Tibial nerve (tissue), 4 donors: Measurements from ENCODE around the gene HTT. TPM values are rescaled to one million over a fixed set of nuclear protein-coding genes. Genes with fewer than 3 reads are reported as not detected.

ENCODE experiments used
- DNase-seq, 2 donors: peaks; one replicate each; pipeline ENCODE4 v3.0.0-alpha.2; 2019; ENCODE audit warnings: low spot score in 2 of 2
- H3K27ac ChIP-seq, 4 donors: fragments of 200-600 bp; sonication (generic) in 3 of 4; one replicate each; pipeline ENCODE4 v1.5.1; 2017 to 2019; ENCODE audit warnings: mild to moderate bottlenecking in 1 of 4
- H3K27me3 ChIP-seq, 2 donors: fragments of 200-600 bp; sonication (generic) in 1 of 2; one replicate each; pipeline versions ENCODE4 v1.5.1 to v1.6.0; 2017 to 2019
- H3K36me3 ChIP-seq, 3 donors: fragments of 200-600 bp; sonication (generic); one replicate each; pipeline ENCODE4 v1.5.1; 2018 to 2019
- H3K4me1 ChIP-seq, 4 donors: fragments of 200-600 bp; sonication (generic) in 3 of 4; one replicate each; pipeline ENCODE4 v1.5.1; 2017 to 2019
- H3K4me3 ChIP-seq, 4 donors: fragments of 200-600 bp; sonication (generic) in 3 of 4; one replicate each; pipeline ENCODE4 v1.5.1; 2017 to 2019; ENCODE audit warnings: mild to moderate bottlenecking in 1 of 4, moderate library complexity in 1 of 4
- H3K9me3 ChIP-seq, 4 donors: fragments of 200-600 bp; sonication (generic) in 3 of 4; one replicate each; pipeline ENCODE4 v1.5.1; 2017 to 2019
- CTCF ChIP-seq, 5 experiments: fragments of 200-600 bp in 3 of 5; fragments of 450-650 bp in 2 of 5; sonication (generic) in 3 of 5; IDR thresholded peaks; one replicate each; pipeline ENCODE4 v1.5.1; 2016 to 2019; ENCODE audit warnings: antibody characterized with exemption in 5 of 5, mild to moderate bottlenecking in 3 of 5, moderate library complexity in 2 of 5
- EP300 ChIP-seq, 2 donors: sonication (generic); formaldehyde crosslinking; IDR thresholded peaks; one replicate each; pipeline ENCODE4 v1.6.1; 2017; ENCODE audit warnings: antibody characterized with exemption in 2 of 2, mild to moderate bottlenecking in 1 of 2
- POLR2A ChIP-seq, 2 donors: fragments of 450-650 bp; IDR thresholded peaks; one replicate each; pipeline ENCODE4 v1.6.1; 2017; ENCODE audit warnings: antibody characterized with exemption in 2 of 2, mild to moderate bottlenecking in 2 of 2, moderate library complexity in 2 of 2
- WGBS, 2 donors: methylation state at CpG; one replicate each; pipeline ENCODE4 v1.1.5; 2018; 5-methylcytosine and 5-hydroxymethylcytosine counted together
- total RNA-seq, 4 donors: library from RNA; depleted of rRNA; stranded (reverse); fragments of >200 nt; gene quantifications; one replicate each; pipeline ENCODE4 v1.1.0, GENCODE V29; 2016

Gene HTT
- total RNA-seq, 4 donors from 2014 or later: 62.2 to 93.6 (median 81.2) TPM

GRCh38 chr4:3255611-3256186, 181.2 kb downstream of the HTT start:
- TF ChIP-seq EP300 (IDR thresholded peaks at IDR 0.05): no peak
- TF ChIP-seq POLR2A (IDR thresholded peaks at IDR 0.05): no peak
- TF ChIP-seq CTCF (IDR thresholded peaks at IDR 0.05): no peak
- Histone ChIP-seq H3K4me1 (no peaks in the 10 kb centered on the region), H3K9me3 (no peaks in the 10 kb centered on the region), H3K36me3 (peaks cover 0 to 52% (median 0%) of the 10 kb centered on the region in 3 donors), H3K27me3 (no peaks in the 10 kb centered on the region), H3K4me3 (no peak overlapping the region), H3K27ac (no peak overlapping the region)
- DNase-seq: peak in 1 of 2 donors; percentile 4
- 95 to 97% methylated on average over 21 to 34 of the region's 36 CpGs for WGBS, 2 donors

DNA sequence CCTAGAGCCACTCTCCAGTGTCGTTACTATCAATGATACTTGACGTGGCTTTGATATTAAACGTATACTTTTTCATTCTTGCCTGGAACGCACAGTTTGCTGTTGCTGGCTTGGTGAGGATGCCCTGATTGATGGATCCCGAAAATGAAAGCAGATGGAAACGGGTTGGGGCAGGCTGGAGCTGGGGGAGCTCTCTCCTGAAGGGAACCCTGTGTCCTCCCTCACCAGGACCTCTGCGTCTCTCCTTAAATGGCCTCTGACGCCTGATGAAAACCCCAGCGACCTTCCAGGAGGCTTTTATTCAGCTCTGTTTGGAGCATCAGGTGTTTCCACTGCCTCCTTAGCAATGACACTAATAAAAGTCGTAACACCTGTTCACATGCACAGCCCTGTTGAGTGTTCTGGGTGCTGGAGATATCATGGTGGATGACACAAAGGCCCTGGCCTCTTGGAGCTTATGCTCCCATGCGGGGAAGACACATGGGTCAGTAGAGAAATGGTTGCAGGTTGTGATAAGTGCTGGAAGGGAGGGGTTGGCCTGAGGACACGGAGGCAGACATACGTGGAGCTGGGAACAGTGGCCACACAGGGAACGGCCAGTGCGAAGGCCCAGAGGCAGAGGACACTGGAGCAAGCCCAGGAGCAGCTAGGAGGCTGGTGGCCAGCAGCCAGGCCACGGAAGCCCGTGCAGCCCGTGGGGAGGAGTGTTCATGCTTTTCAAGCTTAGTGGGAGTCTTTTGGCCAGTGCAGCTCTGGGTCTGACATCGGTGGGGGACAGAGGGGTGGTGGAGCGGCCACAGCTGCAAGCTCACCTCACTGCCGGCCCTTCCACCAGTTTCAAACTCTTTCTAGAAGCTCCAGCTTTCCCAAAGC, 182.0 kb downstream of the HTT start:
- Histone ChIP-seq H3K4me1 (no peaks in the 10 kb centered on the region), H3K27ac (no peak overlapping the region), H3K27me3 (no peaks in the 10 kb centered on the region), H3K36me3 (peaks cover 0 to 47% (median 0%) of the 10 kb centered on the region in 3 donors), H3K4me3 (no peak overlapping the region), H3K9me3 (no peaks in the 10 kb centered on the region)
- DNase-seq: peak in 1 of 2 donors; percentile 5
- 87% methylated on average over 21 of the region's 21 CpGs for WGBS, 2 donors
- TF ChIP-seq EP300 (IDR thresholded peaks at IDR 0.05) (no peak), CTCF (IDR thresholded peaks at IDR 0.05) (no peak), POLR2A (IDR thresholded peaks at IDR 0.05) (no peak)

GRCh38 chr4:3257103-3257555, 182.6 kb downstream of the HTT start:
- H3K36me3 ChIP-seq: peaks cover 0 to 47% (median 0%) of the 10 kb centered on the region in 3 donors
- H3K27me3 ChIP-seq: no peaks in the 10 kb centered on the region
- no peaks in the 10 kb centered on the region for H3K9me3 ChIP-seq
- H3K4me3 ChIP-seq: no peak overlapping the region
- WGBS, 2 donors: 89 to 96% methylated on average over 9 of the region's 9 CpGs
- no peak for TF ChIP-seq CTCF (IDR thresholded peaks at IDR 0.05)
- TF ChIP-seq EP300 (IDR thresholded peaks at IDR 0.05): no peak
- no peak for TF ChIP-seq POLR2A (IDR thresholded peaks at IDR 0.05)
- no peak overlapping the region for H3K27ac ChIP-seq
- DNase-seq: peak in 1 of 2 donors; percentile 3
- no peaks in the 10 kb centered on the region for H3K4me1 ChIP-seq

DNA sequence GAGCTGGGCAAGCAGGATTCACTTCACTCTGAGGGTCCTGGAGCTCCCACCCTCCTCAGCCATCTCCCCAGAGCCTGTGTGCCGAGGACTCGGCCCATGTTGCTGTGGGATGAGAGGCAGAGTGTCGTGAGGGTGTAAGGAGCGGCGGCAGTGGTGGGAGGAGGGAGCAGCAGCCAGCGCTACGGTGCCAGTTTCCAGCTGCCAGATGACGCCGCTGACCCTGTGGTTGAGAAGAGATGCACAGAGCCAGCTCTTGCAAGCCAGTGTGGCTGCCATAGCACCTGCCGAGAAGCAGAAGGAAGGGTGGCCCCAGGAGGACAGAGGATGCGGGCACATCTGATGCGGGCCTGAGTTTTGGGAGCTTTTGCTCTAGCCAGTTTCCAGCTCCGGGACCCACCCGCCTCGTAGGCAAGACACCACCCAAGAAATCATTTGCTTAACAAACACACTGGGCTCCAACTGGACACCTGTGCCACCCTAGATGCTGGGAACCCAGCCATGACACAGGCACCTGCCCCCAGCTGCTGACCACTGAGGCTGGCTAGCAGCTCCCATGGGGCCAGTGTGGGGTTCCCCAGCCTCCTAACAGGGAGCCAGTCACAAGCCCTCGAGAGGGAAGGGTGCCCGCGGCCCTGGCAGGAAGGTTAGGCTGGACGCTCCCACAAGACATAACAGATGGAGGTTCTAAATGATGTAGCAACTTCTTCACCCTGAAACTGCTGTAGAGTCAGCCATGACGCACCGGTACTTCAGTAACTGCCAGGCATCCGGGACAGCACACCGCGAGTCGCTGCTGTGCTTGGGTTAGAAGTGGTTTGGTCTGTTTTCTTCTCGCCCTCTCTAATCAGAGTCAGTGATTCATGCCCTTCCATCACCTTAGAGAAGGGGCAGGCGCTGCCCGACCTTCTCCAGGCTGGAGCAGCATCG, 183.3 kb downstream of the HTT start:
- Histone ChIP-seq H3K4me3 (no peak overlapping the region), H3K27me3 (no peaks in the 10 kb centered on the region), H3K36me3 (peaks cover 0 to 47% (median 0%) of the 10 kb centered on the region in 3 donors), H3K27ac (no peak overlapping the region), H3K4me1 (no peaks in the 10 kb centered on the region), H3K9me3 (no peaks in the 10 kb centered on the region)
- WGBS, 2 donors: 91 to 96% methylated on average over 16 to 27 of the region's 29 CpGs
- no peak for TF ChIP-seq POLR2A (IDR thresholded peaks at IDR 0.05)
- TF ChIP-seq EP300 (IDR thresholded peaks at IDR 0.05): no peak
- no peak for TF ChIP-seq CTCF (IDR thresholded peaks at IDR 0.05)
- DNase-seq: peak in 1 of 2 donors; percentile 4
